MM.1S (cell line): ENCODE data around the gene ZIC4.

Experiments
- DNase-seq: peaks from one replicate; pipeline ENCODE4 v3.0.0-alpha.2; 2015
- H2AFZ ChIP-seq: fragments of 300-600 bp; sonication (generic); 2 replicates; pipeline ENCODE4 v1.6.0; 2016; ENCODE audit warnings: antibody characterized with exemption, low read length
- H3F3A ChIP-seq: fragments of 300-600 bp; sonication (generic); 2 replicates; pipeline ENCODE4 v1.6.1; 2016; ENCODE audit warnings: mild to moderate bottlenecking, antibody characterized with exemption, low read length, moderate library complexity, mixed read lengths; ENCODE audit not compliant: insufficient read depth
- H3K27ac ChIP-seq: fragments of 300-600 bp; sonication (generic); 2 replicates; pipeline ENCODE4 v1.5.1; 2016; ENCODE audit warnings: mild to moderate bottlenecking, low read length
- H3K27me3 ChIP-seq: fragments of 300-600 bp; sonication (generic); replicated peaks from 2 replicates; pipeline ENCODE4 v1.6.0; 2016; ENCODE audit warnings: low read length; ENCODE audit not compliant: insufficient read depth
- H3K36me3 ChIP-seq: fragments of 300-600 bp; sonication (generic); replicated peaks from 2 replicates; pipeline ENCODE4 v1.6.1; 2016; ENCODE audit warnings: mild to moderate bottlenecking, low read length, mixed read lengths; ENCODE audit not compliant: insufficient read depth
- H3K4me1 ChIP-seq: fragments of 300-600 bp; sonication (generic); 2 replicates; pipeline ENCODE4 v1.6.1; 2016; ENCODE audit warnings: low read length, mixed read lengths
- H3K4me2 ChIP-seq: fragments of 300-600 bp; sonication (generic); 2 replicates; pipeline ENCODE4 v1.6.0; 2016; ENCODE audit warnings: low read depth, low read length
- H3K4me3 ChIP-seq: fragments of 300-600 bp; sonication (generic); 2 replicates; pipeline ENCODE4 v1.5.1; 2016; ENCODE audit warnings: low read length, mixed read lengths
- H3K79me2 ChIP-seq: fragments of 300-600 bp; sonication (generic); 2 replicates; pipeline ENCODE4 v1.6.1; 2016; ENCODE audit warnings: mixed run types, low read length, mixed read lengths
- H3K9ac ChIP-seq: fragments of 300-600 bp; sonication (generic); 2 replicates; pipeline ENCODE4 v1.6.1; 2016; ENCODE audit warnings: low read length, mixed read lengths
- H3K9me2 ChIP-seq: fragments of 300-600 bp; sonication (generic); replicated peaks from 2 replicates; pipeline ENCODE4 v1.6.1; 2016; ENCODE audit warnings: mild to moderate bottlenecking, low read length, mixed read lengths; ENCODE audit not compliant: insufficient read depth
- H3K9me3 ChIP-seq: fragments of 300-600 bp; sonication (generic); replicated peaks from 2 replicates; pipeline ENCODE4 v1.6.1; 2016; ENCODE audit warnings: mild to moderate bottlenecking, low read length, mixed read lengths; ENCODE audit not compliant: insufficient read depth
- H4K20me1 ChIP-seq: fragments of 300-600 bp; sonication (generic); 2 replicates; pipeline ENCODE4 v1.6.1; 2016; ENCODE audit warnings: mild to moderate bottlenecking, low read length, moderate library complexity, mixed read lengths; ENCODE audit not compliant: insufficient read depth
- EZH2 ChIP-seq: fragments of 300-600 bp; sonication (generic); optimal IDR thresholded peaks from 2 replicates; pipeline ENCODE3; 2017; ENCODE audit warnings: low read depth, mild to moderate bottlenecking, antibody characterized with exemption, low read length, mixed read lengths
- EZH2phosphoT487 ChIP-seq: fragments of 300-600 bp; sonication (generic); IDR thresholded peaks from 2 replicates; pipeline ENCODE4 v1.6.1; 2018; ENCODE audit warnings: antibody characterized with exemption, low read length
- TF ChIP-seq, protein P1 (sequence below): fragments of 300-600 bp; sonication (generic); IDR thresholded peaks from 2 replicates; pipeline ENCODE4 v1.5.1; 2016; ENCODE audit warnings: antibody characterized with exemption, low read length, mixed read lengths

ZIC4 gene

DNA sequence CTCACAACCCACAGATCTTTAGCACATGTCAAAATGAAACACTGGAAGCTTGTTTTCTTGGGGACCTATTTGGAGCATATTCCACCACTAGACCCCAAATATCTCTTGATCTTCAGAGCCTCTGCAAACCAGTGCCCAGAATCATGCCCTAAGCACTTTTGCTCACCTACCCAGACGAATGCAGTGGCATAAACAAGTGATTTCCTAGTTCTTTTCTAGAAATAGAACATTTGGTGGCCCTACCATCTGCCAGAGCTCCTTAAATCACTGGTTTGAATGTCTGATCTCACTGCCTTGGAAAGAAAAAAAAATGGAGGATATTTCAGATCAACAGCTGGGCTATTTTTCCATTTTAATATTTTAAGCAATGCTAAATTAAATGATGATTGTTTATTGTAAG is 5.3 kb downstream of the ZIC4 start:
- Histone ChIP-seq H3K27me3 (no peaks in the 10 kb centered on the region), H2AFZ (no peak overlapping the region), H4K20me1 (no peaks in the 10 kb centered on the region), H3K9me2 (no peaks in the 10 kb centered on the region), H3K4me2 (no peak overlapping the region), H3K36me3 (no peaks in the 10 kb centered on the region), H3F3A (no peaks in the 10 kb centered on the region), H3K27ac (no peak overlapping the region), H3K9me3 (no peaks in the 10 kb centered on the region), H3K79me2 (no peaks in the 10 kb centered on the region), H3K4me3 (no peak overlapping the region), H3K4me1 (no peaks in the 10 kb centered on the region), H3K9ac (no peak overlapping the region)
- no peak for DNase-seq
- TF ChIP-seq EZH2phosphoT487 (no peak), EZH2 (no peak)
- TF ChIP-seq, protein P1, sequence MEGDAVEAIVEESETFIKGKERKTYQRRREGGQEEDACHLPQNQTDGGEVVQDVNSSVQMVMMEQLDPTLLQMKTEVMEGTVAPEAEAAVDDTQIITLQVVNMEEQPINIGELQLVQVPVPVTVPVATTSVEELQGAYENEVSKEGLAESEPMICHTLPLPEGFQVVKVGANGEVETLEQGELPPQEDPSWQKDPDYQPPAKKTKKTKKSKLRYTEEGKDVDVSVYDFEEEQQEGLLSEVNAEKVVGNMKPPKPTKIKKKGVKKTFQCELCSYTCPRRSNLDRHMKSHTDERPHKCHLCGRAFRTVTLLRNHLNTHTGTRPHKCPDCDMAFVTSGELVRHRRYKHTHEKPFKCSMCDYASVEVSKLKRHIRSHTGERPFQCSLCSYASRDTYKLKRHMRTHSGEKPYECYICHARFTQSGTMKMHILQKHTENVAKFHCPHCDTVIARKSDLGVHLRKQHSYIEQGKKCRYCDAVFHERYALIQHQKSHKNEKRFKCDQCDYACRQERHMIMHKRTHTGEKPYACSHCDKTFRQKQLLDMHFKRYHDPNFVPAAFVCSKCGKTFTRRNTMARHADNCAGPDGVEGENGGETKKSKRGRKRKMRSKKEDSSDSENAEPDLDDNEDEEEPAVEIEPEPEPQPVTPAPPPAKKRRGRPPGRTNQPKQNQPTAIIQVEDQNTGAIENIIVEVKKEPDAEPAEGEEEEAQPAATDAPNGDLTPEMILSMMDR, result no peak

DNA sequence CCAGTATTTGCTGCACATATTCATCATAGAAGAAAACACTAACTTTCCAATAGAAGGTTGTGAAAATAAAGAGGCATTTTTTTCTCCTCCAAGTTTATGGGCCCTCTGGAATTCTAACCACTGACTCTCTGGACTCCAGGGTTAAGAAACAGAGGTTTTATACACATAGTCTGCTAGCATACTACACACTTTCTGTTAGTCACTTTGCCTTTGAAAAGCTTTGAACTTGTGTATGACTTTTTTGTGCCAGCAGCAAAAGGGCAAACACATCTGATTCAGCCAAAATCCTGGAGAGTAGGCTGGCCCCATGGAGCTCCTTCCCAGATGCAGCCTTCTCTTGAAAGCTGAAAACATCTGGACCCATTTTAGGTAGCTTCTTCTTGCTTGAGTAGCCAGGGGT is 6.2 kb downstream of the ZIC4 start:
- Histone ChIP-seq H3K27me3 (no peaks in the 10 kb centered on the region), H4K20me1 (no peaks in the 10 kb centered on the region), H3K4me2 (no peak overlapping the region), H3K9ac (no peak overlapping the region), H3K36me3 (no peaks in the 10 kb centered on the region), H3K27ac (no peak overlapping the region), H3K9me3 (no peaks in the 10 kb centered on the region), H3K4me3 (no peak overlapping the region), H3K79me2 (no peaks in the 10 kb centered on the region), H3K9me2 (no peaks in the 10 kb centered on the region), H3K4me1 (no peaks in the 10 kb centered on the region), H2AFZ (no peak overlapping the region), H3F3A (no peaks in the 10 kb centered on the region)
- DNase-seq, result no peak
- TF ChIP-seq EZH2phosphoT487, result no peak

DNA sequence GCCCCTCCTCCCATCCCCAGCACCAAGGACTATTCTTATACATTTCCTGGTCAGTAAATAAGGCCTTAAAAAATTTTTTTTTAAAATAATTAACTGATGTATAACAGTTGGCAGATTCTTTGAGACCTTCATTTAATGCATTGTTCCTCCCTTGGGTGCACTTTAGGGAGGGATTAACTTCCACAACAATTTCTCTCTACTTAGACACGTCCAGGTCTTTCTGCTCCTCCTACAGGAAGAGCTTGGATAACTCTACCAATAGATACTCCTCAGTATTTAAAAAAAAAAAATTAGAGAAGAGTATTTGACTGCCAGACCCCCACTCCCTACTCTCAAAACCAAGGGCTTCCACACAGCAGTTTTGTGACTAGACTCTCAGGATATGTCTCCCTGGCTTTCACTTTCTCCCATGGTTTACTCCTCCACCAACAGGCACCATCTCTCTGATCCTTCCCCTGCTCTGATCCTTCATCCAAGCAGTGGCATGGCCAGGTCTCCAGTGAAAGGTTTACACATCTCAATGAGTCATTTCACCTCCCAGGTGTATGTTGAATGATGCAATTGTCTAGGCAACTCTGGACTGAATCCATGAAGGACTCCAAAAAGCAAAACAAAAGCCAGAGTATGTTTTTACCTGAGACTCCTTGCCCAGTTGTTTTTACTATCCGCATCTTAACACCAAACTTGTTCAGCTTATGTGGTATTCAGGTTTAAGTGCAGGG is 7.4 kb downstream of the ZIC4 start:
- Histone ChIP-seq H3F3A (no peaks in the 10 kb centered on the region), H3K79me2 (no peaks in the 10 kb centered on the region), H2AFZ (no peak overlapping the region), H3K27me3 (no peaks in the 10 kb centered on the region), H3K4me2 (no peak overlapping the region), H3K9ac (no peak overlapping the region), H3K27ac (no peak overlapping the region), H3K36me3 (no peaks in the 10 kb centered on the region), H3K9me2 (no peaks in the 10 kb centered on the region), H3K9me3 (no peaks in the 10 kb centered on the region), H3K4me3 (no peak overlapping the region), H3K4me1 (no peaks in the 10 kb centered on the region), H4K20me1 (no peaks in the 10 kb centered on the region)
- no peak for DNase-seq
- TF ChIP-seq EZH2 (no peak), EZH2phosphoT487 (no peak)
- TF ChIP-seq, protein P1, result no peak
